ENCODE measurements around the gene ADAMTS9. TPM values are rescaled to one million over a fixed set of nuclear protein-coding genes. Genes with fewer than 3 reads are reported as not detected.

ADAMTS9 gene
- total and polyA plus RNA-seq, 2 experiments from 2014 or later = 0.31 to 0.81 TPM

DNA sequence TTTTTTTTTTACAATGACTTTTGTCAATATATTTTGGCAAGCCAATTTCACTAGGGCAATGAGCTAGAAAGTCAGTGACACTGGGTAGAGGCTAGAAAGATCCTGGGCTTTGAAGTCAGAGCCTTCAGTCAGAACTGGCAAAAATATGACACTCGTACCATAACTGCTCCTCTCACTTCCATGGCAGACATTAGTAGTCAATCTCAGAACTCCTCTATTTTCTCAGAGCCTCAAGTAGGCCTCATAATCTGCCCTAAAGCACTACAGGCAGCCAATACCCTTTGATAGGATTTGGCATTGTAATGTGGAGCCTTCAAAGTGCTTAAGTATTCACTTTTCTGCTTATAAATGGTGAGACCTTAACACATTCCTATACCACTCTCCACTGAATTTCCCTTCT is 67.8 kb downstream of the ADAMTS9 start:
- Histone ChIP-seq H3F3A (replicated peaks; ENCODE audit: low read depth) (no peaks in the 10 kb centered on the region), H4K20me1 (replicated peaks; ENCODE audit: insufficient read depth) (no peaks in the 10 kb centered on the region), H3K9me2 (ENCODE audit: insufficient read depth) (no peaks in the 10 kb centered on the region), H3K36me3 (ENCODE audit: insufficient read depth) (no peaks in the 10 kb centered on the region), H3K79me2 (replicated peaks; ENCODE audit: insufficient read depth) (no peaks in the 10 kb centered on the region), H3K4me2 (no peak overlapping the region), H3K4me3 (no peak overlapping the region), H3K4me1 (ENCODE audit: insufficient read depth) (no peaks in the 10 kb centered on the region), H2AFZ (no peak overlapping the region), H3K27me3 (ENCODE audit: insufficient read depth) (no peaks in the 10 kb centered on the region), H3K27ac (ENCODE audit: low read depth) (no peak overlapping the region)
- Mint-ChIP-seq H3K27me3 (ENCODE audit: insufficient read depth, low read depth, poor library complexity) (peaks cover 2% of the 10 kb centered on the region), H3K4me1 (no peaks in the 10 kb centered on the region), H3K9me3 (no peaks in the 10 kb centered on the region), H3K4me3 (no peak overlapping the region), H3K27ac (no peak overlapping the region), H3K36me3 (ENCODE audit: low read depth) (no peaks in the 10 kb centered on the region)
- TF ChIP-seq EZH2 (IDR thresholded peaks at IDR 0.05; ENCODE audit: low read depth, unreplicated experiment) = no peak
- TF ChIP-seq, protein P1, sequence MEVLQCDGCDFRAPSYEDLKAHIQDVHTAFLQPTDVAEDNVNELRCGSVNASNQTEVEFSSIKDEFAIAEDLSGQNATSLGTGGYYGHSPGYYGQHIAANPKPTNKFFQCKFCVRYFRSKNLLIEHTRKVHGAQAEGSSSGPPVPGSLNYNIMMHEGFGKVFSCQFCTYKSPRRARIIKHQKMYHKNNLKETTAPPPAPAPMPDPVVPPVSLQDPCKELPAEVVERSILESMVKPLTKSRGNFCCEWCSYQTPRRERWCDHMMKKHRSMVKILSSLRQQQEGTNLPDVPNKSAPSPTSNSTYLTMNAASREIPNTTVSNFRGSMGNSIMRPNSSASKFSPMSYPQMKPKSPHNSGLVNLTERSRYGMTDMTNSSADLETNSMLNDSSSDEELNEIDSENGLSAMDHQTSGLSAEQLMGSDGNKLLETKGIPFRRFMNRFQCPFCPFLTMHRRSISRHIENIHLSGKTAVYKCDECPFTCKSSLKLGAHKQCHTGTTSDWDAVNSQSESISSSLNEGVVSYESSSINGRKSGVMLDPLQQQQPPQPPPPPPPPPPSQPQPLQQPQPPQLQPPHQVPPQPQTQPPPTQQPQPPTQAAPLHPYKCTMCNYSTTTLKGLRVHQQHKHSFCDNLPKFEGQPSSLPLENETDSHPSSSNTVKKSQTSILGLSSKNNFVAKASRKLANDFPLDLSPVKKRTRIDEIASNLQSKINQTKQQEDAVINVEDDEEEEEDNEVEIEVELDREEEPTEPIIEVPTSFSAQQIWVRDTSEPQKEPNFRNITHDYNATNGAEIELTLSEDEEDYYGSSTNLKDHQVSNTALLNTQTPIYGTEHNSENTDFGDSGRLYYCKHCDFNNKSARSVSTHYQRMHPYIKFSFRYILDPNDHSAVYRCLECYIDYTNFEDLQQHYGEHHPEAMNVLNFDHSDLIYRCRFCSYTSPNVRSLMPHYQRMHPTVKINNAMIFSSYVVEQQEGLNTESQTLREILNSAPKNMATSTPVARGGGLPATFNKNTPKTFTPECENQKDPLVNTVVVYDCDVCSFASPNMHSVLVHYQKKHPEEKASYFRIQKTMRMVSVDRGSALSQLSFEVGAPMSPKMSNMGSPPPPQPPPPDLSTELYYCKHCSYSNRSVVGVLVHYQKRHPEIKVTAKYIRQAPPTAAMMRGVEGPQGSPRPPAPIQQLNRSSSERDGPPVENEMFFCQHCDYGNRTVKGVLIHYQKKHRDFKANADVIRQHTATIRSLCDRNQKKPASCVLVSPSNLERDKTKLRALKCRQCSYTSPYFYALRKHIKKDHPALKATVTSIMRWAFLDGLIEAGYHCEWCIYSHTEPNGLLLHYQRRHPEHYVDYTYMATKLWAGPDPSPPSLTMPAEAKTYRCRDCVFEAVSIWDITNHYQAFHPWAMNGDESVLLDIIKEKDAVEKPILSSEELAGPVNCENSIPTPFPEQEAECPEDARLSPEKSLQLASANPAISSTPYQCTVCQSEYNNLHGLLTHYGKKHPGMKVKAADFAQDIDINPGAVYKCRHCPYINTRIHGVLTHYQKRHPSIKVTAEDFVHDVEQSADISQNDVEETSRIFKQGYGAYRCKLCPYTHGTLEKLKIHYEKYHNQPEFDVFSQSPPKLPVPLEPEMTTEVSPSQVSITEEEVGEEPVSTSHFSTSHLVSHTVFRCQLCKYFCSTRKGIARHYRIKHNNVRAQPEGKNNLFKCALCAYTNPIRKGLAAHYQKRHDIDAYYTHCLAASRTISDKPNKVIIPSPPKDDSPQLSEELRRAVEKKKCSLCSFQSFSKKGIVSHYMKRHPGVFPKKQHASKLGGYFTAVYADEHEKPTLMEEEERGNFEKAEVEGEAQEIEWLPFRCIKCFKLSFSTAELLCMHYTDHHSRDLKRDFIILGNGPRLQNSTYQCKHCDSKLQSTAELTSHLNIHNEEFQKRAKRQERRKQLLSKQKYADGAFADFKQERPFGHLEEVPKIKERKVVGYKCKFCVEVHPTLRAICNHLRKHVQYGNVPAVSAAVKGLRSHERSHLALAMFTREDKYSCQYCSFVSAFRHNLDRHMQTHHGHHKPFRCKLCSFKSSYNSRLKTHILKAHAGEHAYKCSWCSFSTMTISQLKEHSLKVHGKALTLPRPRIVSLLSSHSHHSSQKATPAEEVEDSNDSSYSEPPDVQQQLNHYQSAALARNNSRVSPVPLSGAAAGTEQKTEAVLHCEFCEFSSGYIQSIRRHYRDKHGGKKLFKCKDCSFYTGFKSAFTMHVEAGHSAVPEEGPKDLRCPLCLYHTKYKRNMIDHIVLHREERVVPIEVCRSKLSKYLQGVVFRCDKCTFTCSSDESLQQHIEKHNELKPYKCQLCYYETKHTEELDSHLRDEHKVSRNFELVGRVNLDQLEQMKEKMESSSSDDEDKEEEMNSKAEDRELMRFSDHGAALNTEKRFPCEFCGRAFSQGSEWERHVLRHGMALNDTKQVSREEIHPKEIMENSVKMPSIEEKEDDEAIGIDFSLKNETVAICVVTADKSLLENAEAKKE (CRISPR knock-in tag; IDR thresholded peaks at IDR 0.05) = no peak
- DNase-seq (ENCODE audit: low spot score) (no peak), ATAC-seq (no peak)

DNA sequence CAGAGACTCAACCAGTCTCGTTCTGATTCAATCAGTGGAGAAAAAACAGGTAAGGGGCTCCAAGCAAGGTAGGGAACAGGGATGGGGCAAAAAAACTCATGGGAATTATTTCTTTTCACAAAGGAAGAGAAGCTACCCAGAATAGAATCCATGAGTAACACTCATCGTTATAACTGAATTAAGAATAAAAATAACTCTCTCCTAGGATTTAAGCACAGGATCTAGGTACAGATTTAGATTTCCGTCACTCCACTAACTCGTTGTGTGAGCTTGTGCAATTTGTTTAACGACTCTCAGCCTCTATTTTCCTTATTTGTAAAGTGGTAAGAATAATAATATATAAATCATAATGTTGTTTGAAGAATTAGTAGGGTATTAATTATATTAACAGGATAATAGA is 68.6 kb downstream of the ADAMTS9 start:
- no peak overlapping the region for H3K27ac Mint-ChIP-seq
- Histone ChIP-seq H3F3A (replicated peaks; ENCODE audit: low read depth) (no peaks in the 10 kb centered on the region), H2AFZ (no peak overlapping the region), H3K36me3 (ENCODE audit: insufficient read depth) (no peaks in the 10 kb centered on the region), H3K4me1 (ENCODE audit: insufficient read depth) (no peaks in the 10 kb centered on the region), H4K20me1 (replicated peaks; ENCODE audit: insufficient read depth) (no peaks in the 10 kb centered on the region), H3K4me3 (no peak overlapping the region), H3K27ac (ENCODE audit: low read depth) (no peak overlapping the region), H3K4me2 (no peak overlapping the region), H3K9me2 (ENCODE audit: insufficient read depth) (no peaks in the 10 kb centered on the region), H3K27me3 (ENCODE audit: insufficient read depth) (no peaks in the 10 kb centered on the region), H3K79me2 (replicated peaks; ENCODE audit: insufficient read depth) (no peaks in the 10 kb centered on the region)
- H3K9me3 Mint-ChIP-seq = no peaks in the 10 kb centered on the region
- ATAC-seq (no peak), DNase-seq (ENCODE audit: low spot score) (no peak)
- peaks cover 2% of the 10 kb centered on the region for H3K27me3 Mint-ChIP-seq (ENCODE audit: insufficient read depth, low read depth, poor library complexity)
- no peak for TF ChIP-seq CREB1 (CRISPR knock-in tag; IDR thresholded peaks at IDR 0.05; ENCODE audit: low read depth)
- no peak for TF ChIP-seq EZH2 (IDR thresholded peaks at IDR 0.05; ENCODE audit: low read depth, unreplicated experiment)
- no peaks in the 10 kb centered on the region for H3K36me3 Mint-ChIP-seq (ENCODE audit: low read depth)
- H3K4me3 Mint-ChIP-seq = no peak overlapping the region
- H3K4me1 Mint-ChIP-seq = no peaks in the 10 kb centered on the region
